ENCODE measurements around the gene TADA2A.

TADA2A gene

GRCh38 chr17:37502009-37502936 is 95.6 kb downstream of the TADA2A start:
- Histone ChIP-seq H3K4me1 (ENCODE audit: insufficient read depth, low read length, poor library complexity, severe bottlenecking) (no peaks in the 10 kb centered on the region), H3K9me2 (replicated peaks; ENCODE audit: low read depth, low read length) (no peaks in the 10 kb centered on the region), H3K79me2 (ENCODE audit: insufficient read depth, low read length) (peaks cover 79% of the 10 kb centered on the region), H3K27me3 (ENCODE audit: insufficient read depth, low read length, poor library complexity, severe bottlenecking) (no peaks in the 10 kb centered on the region), H3K9me3 (ENCODE audit: insufficient read depth, low read depth, low read length) (no peaks in the 10 kb centered on the region), H3K4me2 (ENCODE audit: low read depth, low read length, poor library complexity, severe bottlenecking) (no peak overlapping the region), H3F3A (ENCODE audit: low read depth) (no peaks in the 10 kb centered on the region), H3K4me3 (ENCODE audit: low read length, poor library complexity, severe bottlenecking) (no peak overlapping the region), H3K9ac (ENCODE audit: low read depth, low read length, poor library complexity, severe bottlenecking) (no peak overlapping the region), H3K36me3 (ENCODE audit: insufficient read depth, low read length) (no peaks in the 10 kb centered on the region), H2AFZ (ENCODE audit: low read length) (no peak overlapping the region), H4K20me1 (ENCODE audit: insufficient read depth, low read length, poor library complexity, severe bottlenecking) (no peaks in the 10 kb centered on the region)
- no peak for TF ChIP-seq EZH2phosphoT487 (IDR thresholded peaks at IDR 0.05; ENCODE audit: borderline replicate concordance)
- no peak for TF ChIP-seq CTCF (conservative IDR thresholded peaks at IDR 0.05; ENCODE audit: low read length)

GRCh38 chr17:37503148-37503547 is 96.5 kb downstream of the TADA2A start:
- Histone ChIP-seq H3K9me3 (ENCODE audit: insufficient read depth, low read depth, low read length) (no peaks in the 10 kb centered on the region), H3K36me3 (ENCODE audit: insufficient read depth, low read length) (no peaks in the 10 kb centered on the region; the same call in 1 of the 2 replicates), H3K9ac (ENCODE audit: low read depth, low read length, poor library complexity, severe bottlenecking) (no peak overlapping the region), H3K27me3 (ENCODE audit: insufficient read depth, low read length, poor library complexity, severe bottlenecking) (no peaks in the 10 kb centered on the region), H3K4me1 (ENCODE audit: insufficient read depth, low read length, poor library complexity, severe bottlenecking) (no peaks in the 10 kb centered on the region), H3K79me2 (ENCODE audit: insufficient read depth, low read length) (peaks cover 78% of the 10 kb centered on the region), H3K4me2 (ENCODE audit: low read depth, low read length, poor library complexity, severe bottlenecking) (no peak overlapping the region), H3F3A (ENCODE audit: low read depth) (no peaks in the 10 kb centered on the region), H3K4me3 (ENCODE audit: low read length, poor library complexity, severe bottlenecking) (no peak overlapping the region), H3K9me2 (replicated peaks; ENCODE audit: low read depth, low read length) (no peaks in the 10 kb centered on the region), H2AFZ (ENCODE audit: low read length) (no peak overlapping the region), H4K20me1 (ENCODE audit: insufficient read depth, low read length, poor library complexity, severe bottlenecking) (no peaks in the 10 kb centered on the region)
- no peak for TF ChIP-seq CTCF (conservative IDR thresholded peaks at IDR 0.05; ENCODE audit: low read length)
- no peak for TF ChIP-seq EZH2phosphoT487 (IDR thresholded peaks at IDR 0.05; ENCODE audit: borderline replicate concordance)

- Histone ChIP-seq H3K9me3 (ENCODE audit: insufficient read depth, low read depth, low read length) (no peaks in the 10 kb centered on the region), H3F3A (ENCODE audit: low read depth) (no peaks in the 10 kb centered on the region), H3K9ac (ENCODE audit: low read depth, low read length, poor library complexity, severe bottlenecking) (no peak overlapping the region), H4K20me1 (ENCODE audit: insufficient read depth, low read length, poor library complexity, severe bottlenecking) (peaks cover 4% of the 10 kb centered on the region), H3K4me2 (ENCODE audit: low read depth, low read length, poor library complexity, severe bottlenecking) (no peak overlapping the region), H3K79me2 (ENCODE audit: insufficient read depth, low read length) (peaks cover 75% of the 10 kb centered on the region), H3K27me3 (ENCODE audit: insufficient read depth, low read length, poor library complexity, severe bottlenecking) (no peaks in the 10 kb centered on the region), H2AFZ (ENCODE audit: low read length) (no peak overlapping the region), H3K9me2 (replicated peaks; ENCODE audit: low read depth, low read length) (no peaks in the 10 kb centered on the region), H3K36me3 (ENCODE audit: insufficient read depth, low read length) (no peaks in the 10 kb centered on the region; the same call in 1 of the 2 replicates), H3K4me3 (ENCODE audit: low read length, poor library complexity, severe bottlenecking) (no peak overlapping the region), H3K4me1 (ENCODE audit: insufficient read depth, low read length, poor library complexity, severe bottlenecking) (no peaks in the 10 kb centered on the region)
- no peak for TF ChIP-seq EZH2phosphoT487 (IDR thresholded peaks at IDR 0.05; ENCODE audit: borderline replicate concordance)
- no peak for TF ChIP-seq CTCF (conservative IDR thresholded peaks at IDR 0.05; ENCODE audit: low read length)
Measured at GRCh38 chr17:37505333-37505732, 98.6 kb downstream of the TADA2A start.

All from Loucy (cell line).